HG03159 (cell line): ENCODE measurements around the gene GSTM3.

ENCODE experiments used
- ATAC-seq: cut with Tn5 transposase; IDR thresholded peaks from one replicate; pipeline ENCODE4 v1.9.1; 2021; ENCODE audit warnings: mild to moderate bottlenecking, moderate library complexity; ENCODE audit not compliant: unreplicated experiment

The GSTM3 gene

GRCh38 chr1:109740615-109741373 is at the start of gene GSTM3:
Gene GSTM3, minus strand, starts transcription at chr1:109741038. Its CDS starts 751 bp downstream, at chr1:109740287.
- ATAC-seq: peak; percentile 25

- no peak for ATAC-seq
These were observed 49.5 kb upstream of the GSTM3 start for GRCh38 chr1:109790329-109790728.

- ATAC-seq: no peak
These were observed 48.8 kb upstream of the GSTM3 start for GRCh38 chr1:109789551-109790180.

GRCh38 chr1:109788695-109789521 is 48.1 kb upstream of the GSTM3 start:
- ATAC-seq: no peak

- no peak for ATAC-seq
These were observed 47.2 kb upstream of the GSTM3 start for GRCh38 chr1:109787845-109788601.

GRCh38 chr1:109787211-109787844 is 46.5 kb upstream of the GSTM3 start:
- no peak for ATAC-seq

- ATAC-seq: no peak
These were observed 45.7 kb upstream of the GSTM3 start for GRCh38 chr1:109786531-109787021.

- ATAC-seq: no peak
These were observed 45.3 kb upstream of the GSTM3 start for GRCh38 chr1:109786112-109786480.

- no peak for ATAC-seq
These were observed 44.7 kb upstream of the GSTM3 start for GRCh38 chr1:109785446-109786111.

- ATAC-seq: no peak
These were observed 43.9 kb upstream of the GSTM3 start for GRCh38 chr1:109784551-109785252.

- no peak for ATAC-seq
These were observed 42.6 kb upstream of the GSTM3 start for GRCh38 chr1:109783436-109783835.

- ATAC-seq: no peak
These were observed 42.1 kb upstream of the GSTM3 start for GRCh38 chr1:109782927-109783326.

- no peak for ATAC-seq
These were observed 41.7 kb upstream of the GSTM3 start for GRCh38 chr1:109782514-109782913.

- no peak for ATAC-seq
These were observed 41.0 kb upstream of the GSTM3 start for GRCh38 chr1:109781806-109782205.

- ATAC-seq: no peak
These were observed 40.1 kb upstream of the GSTM3 start for GRCh38 chr1:109780982-109781381.

GRCh38 chr1:109777980-109778625 is 37.3 kb upstream of the GSTM3 start:
- no peak for ATAC-seq

- ATAC-seq: no peak
These were observed 36.6 kb upstream of the GSTM3 start for GRCh38 chr1:109777436-109777835.

GRCh38 chr1:109776911-109777310 is 36.1 kb upstream of the GSTM3 start:
- peak; percentile 61 for ATAC-seq
